ENCODE results near the gene ADRB2. TPM values are rescaled to one million over a fixed set of nuclear protein-coding genes. Genes with fewer than 3 reads are reported as not detected.
A peak's percentile ranks its signal among the peaks of the same experiment; 100 is the strongest.

The ADRB2 gene
- total RNA-seq, 4 donors from 2014 or later: 10.2 to 19.5 (median 11.9) TPM

DNA sequence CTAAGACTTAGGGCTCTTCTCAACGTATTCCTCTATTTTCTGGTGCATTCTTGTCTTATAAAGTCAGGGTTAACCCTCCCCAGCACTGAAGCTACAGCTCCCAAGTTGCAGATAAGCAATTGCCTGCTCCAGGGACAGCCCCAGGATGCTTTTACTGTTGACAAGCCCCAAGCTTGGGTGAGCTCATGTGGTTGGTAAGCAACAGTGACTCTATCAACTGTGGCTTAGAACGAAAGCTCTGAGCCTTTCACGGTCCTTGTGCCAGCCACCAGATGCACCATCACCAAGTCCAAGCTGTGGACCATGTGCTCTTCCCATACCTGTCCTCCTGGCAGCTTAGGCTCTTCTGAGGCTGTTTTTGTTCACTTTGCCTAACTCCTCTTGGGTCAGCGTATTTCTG is 13.5 kb downstream of the ADRB2 start:
- peaks cover 0 to 58% (median 0%) of the 10 kb centered on the region in 3 donors for H3K4me1 ChIP-seq
- no peaks in the 10 kb centered on the region for H3K9me3 ChIP-seq
- no peak overlapping the region for H3K4me3 ChIP-seq
- no peaks in the 10 kb centered on the region for H3K27me3 ChIP-seq
- DNase-seq: no peak
- no peak for TF ChIP-seq POLR2A (IDR thresholded peaks at IDR 0.05)
- TF ChIP-seq, protein P1, sequence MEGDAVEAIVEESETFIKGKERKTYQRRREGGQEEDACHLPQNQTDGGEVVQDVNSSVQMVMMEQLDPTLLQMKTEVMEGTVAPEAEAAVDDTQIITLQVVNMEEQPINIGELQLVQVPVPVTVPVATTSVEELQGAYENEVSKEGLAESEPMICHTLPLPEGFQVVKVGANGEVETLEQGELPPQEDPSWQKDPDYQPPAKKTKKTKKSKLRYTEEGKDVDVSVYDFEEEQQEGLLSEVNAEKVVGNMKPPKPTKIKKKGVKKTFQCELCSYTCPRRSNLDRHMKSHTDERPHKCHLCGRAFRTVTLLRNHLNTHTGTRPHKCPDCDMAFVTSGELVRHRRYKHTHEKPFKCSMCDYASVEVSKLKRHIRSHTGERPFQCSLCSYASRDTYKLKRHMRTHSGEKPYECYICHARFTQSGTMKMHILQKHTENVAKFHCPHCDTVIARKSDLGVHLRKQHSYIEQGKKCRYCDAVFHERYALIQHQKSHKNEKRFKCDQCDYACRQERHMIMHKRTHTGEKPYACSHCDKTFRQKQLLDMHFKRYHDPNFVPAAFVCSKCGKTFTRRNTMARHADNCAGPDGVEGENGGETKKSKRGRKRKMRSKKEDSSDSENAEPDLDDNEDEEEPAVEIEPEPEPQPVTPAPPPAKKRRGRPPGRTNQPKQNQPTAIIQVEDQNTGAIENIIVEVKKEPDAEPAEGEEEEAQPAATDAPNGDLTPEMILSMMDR (IDR thresholded peaks at IDR 0.05): no peak
- 81 to 90% methylated on average over 4 of the region's 4 CpGs for WGBS, 2 donors
- intact Hi-C loops (cut with DNase I): no loop called here
- no peak overlapping the region for H3K27ac ChIP-seq
- H3K36me3 ChIP-seq: peaks cover 0 to 15% (median 0%) of the 10 kb centered on the region in 3 donors

DNA sequence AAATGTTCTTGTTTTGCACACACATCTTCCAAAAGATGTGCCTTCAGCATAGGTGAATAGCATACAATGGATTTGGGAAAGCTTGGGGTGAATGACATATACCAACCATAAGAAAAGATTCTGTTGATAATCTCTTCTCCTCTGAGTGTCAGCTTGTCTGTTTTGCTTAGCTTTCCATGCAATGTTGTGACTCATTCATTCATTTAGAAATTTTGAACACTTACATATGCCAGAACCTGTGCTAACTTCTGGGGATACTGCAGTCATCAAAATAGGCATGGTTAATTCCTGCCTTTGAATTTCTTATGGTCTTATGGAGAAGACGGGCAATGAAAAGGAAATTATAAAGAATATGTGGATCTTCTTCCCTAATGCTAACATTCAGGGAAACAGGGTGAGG is 14.1 kb downstream of the ADRB2 start:
- Histone ChIP-seq H3K9me3 (no peaks in the 10 kb centered on the region), H3K27me3 (no peaks in the 10 kb centered on the region), H3K27ac (no peak overlapping the region), H3K4me1 (peaks cover 0 to 54% (median 0%) of the 10 kb centered on the region in 3 donors), H3K4me3 (no peak overlapping the region), H3K36me3 (peaks cover 0 to 15% (median 0%) of the 10 kb centered on the region in 3 donors)
- 65 to 67% methylated on average over 1 of the region's 1 CpG for WGBS, 2 donors
- intact Hi-C loops (cut with DNase I): no loop called here
- no peak for DNase-seq
- TF ChIP-seq, protein P1 (IDR thresholded peaks at IDR 0.05): no peak
- no peak for TF ChIP-seq POLR2A (IDR thresholded peaks at IDR 0.05)

DNA sequence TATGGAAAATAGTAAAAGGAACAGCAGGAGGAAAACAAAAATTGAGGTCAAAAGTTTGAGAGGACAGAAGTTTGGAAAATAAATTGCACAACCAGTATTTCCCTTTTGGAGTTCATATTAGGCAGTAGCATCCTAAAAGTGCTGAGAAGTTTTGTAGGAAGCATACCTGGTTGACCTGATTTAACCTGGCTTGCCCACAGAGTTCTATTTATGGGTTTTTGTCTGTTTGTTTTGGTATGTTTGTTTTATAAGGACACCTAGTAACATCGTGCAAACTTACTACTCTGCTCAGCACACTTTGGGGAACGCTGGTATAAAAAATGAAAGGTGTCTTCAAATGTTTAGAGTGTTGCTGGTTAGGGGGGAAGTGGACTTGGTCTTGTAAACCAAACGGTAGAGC is 15.1 kb downstream of the ADRB2 start:
- Histone ChIP-seq H3K27ac (no peak overlapping the region), H3K4me3 (no peak overlapping the region), H3K36me3 (peaks cover 0 to 15% (median 0%) of the 10 kb centered on the region in 3 donors), H3K4me1 (peaks cover 0 to 44% (median 0%) of the 10 kb centered on the region in 3 donors), H3K27me3 (no peaks in the 10 kb centered on the region), H3K9me3 (no peaks in the 10 kb centered on the region)
- intact Hi-C loops (cut with DNase I): no loop called here
- TF ChIP-seq, protein P1 (IDR thresholded peaks at IDR 0.05): no peak
- no peak for TF ChIP-seq POLR2A (IDR thresholded peaks at IDR 0.05)
- WGBS, 2 donors: 41 to 64% methylated on average over 3 of the region's 3 CpGs
- DNase-seq: no peak

DNA sequence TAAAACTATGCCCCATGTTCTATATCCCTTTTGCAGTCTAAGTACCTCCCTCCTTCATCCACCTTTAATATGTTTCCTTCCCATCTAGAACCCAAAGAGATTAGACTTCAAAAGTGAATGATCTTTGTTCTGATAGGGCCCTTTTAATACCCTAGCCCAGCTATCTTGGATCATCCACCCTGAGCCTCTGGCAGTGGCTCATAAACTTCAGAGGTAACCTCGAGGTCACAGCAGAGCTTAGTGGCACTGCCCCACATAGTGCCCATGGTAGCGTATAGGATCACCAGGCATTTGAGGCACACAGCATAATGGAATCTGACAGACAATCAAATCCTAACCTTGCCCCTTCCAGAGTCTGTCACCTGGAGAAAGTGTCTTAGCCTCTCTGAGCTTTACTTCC is 15.8 kb downstream of the ADRB2 start:
- H3K27me3 ChIP-seq: no peaks in the 10 kb centered on the region
- no peak overlapping the region for H3K4me3 ChIP-seq
- TF ChIP-seq, protein P1 (IDR thresholded peaks at IDR 0.05): no peak
- TF ChIP-seq POLR2A (IDR thresholded peaks at IDR 0.05): no peak
- no peaks in the 10 kb centered on the region for H3K9me3 ChIP-seq
- H3K27ac ChIP-seq: no peak overlapping the region
- no peak for DNase-seq
- intact Hi-C loops (cut with DNase I): no loop called here
- 75 to 95% methylated on average over 2 of the region's 2 CpGs for WGBS, 2 donors
- peaks cover 0 to 14% (median 0%) of the 10 kb centered on the region in 3 donors for H3K36me3 ChIP-seq
- peaks cover 0 to 40% (median 0%) of the 10 kb centered on the region in 3 donors for H3K4me1 ChIP-seq

DNA sequence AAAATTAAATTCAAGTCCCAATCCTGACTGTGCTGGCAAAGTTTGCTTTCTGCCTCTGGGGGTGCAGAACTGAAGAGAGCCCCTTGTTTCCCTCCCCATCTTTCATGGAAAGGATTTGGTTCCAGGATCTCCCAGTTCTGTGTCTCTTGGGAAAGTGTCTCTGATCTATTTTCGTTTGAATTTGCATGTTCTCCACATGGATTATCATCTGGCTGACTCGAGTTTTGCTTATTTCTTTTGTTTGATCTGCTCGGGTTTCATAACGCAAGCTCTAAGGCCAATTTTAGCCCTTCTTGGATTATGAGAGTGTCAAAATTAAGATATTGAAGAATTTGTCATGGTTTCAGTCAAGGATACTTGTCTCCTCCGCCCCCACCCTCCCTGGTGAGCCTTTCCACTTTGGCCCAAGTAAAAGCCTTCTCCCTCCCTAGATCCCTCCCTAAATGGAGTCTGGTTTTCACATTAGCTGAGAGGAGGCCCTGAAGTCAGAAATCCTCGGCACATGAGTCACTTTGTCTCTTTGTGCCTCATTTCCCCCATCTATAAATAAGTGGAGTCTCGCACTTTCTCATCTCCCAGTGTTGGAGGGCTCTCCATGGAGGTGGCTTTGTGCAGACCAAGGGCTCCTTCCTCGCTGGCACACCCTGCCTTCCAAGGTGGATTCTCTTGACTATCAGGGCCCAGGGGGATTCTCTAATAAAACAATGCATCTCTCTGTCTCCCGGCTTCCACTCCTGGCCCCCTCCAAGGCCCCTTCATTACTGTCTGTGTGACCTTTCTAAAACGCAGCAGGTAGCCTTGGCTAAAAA is 17.3 kb downstream of the ADRB2 start:
- Histone ChIP-seq H3K27ac (peak overlapping the region in 1 of 4 donors; percentile 22), H3K4me3 (no peak overlapping the region), H3K4me1 (peaks cover 0 to 42% (median 0%) of the 10 kb centered on the region in 3 donors), H3K9me3 (no peaks in the 10 kb centered on the region), H3K27me3 (no peaks in the 10 kb centered on the region), H3K36me3 (peaks cover 0 to 3% (median 0%) of the 10 kb centered on the region in 3 donors)
- no peak for TF ChIP-seq POLR2A (IDR thresholded peaks at IDR 0.05)
- TF ChIP-seq, protein P1 (IDR thresholded peaks at IDR 0.05): no peak
- intact Hi-C loops (cut with DNase I): no loop called here
- no peak for DNase-seq
- 66 to 72% methylated on average over 8 to 10 of the region's 10 CpGs for whole genome bisulfite sequencing, 2 donors
